Liver (tissue), 9 donors: ENCODE measurements around the gene TUBB6. TPM values are rescaled to one million over a fixed set of nuclear protein-coding genes. Genes with fewer than 3 reads are reported as not detected.

Experiments used
- DNase-seq: peaks from one replicate; pipeline ENCODE4 v3.0.0-alpha.2; 2017; ENCODE audit warnings: low spot score
- H3K27ac ChIP-seq, 2 donors: one replicate each; pipeline ENCODE4 v1.7.0; 2013; ENCODE audit warnings: inconsistent platforms in 2 of 2, low read length in 2 of 2, control low read depth in 1 of 2, low read depth in 1 of 2, mild to moderate bottlenecking in 1 of 2
- H3K27me3 ChIP-seq, 4 donors: one replicate each; pipeline versions ENCODE4 v1.6.1 to v1.7.0; 2013; ENCODE audit warnings: low read length in 3 of 4, inconsistent platforms in 1 of 4, mild to moderate bottlenecking in 1 of 4, moderate library complexity in 1 of 4; ENCODE audit not compliant: control insufficient read depth in 4 of 4, insufficient read depth in 4 of 4
- H3K36me3 ChIP-seq, 4 donors: one replicate each; pipeline versions ENCODE4 v1.6.1 to v1.7.0; 2013; ENCODE audit warnings: low read length in 3 of 4, mild to moderate bottlenecking in 3 of 4, low read depth in 1 of 4, moderate library complexity in 1 of 4; ENCODE audit not compliant: control insufficient read depth in 4 of 4, insufficient read depth in 3 of 4
- H3K4me1 ChIP-seq, 4 donors: one replicate each; pipeline versions ENCODE4 v1.6.1 to v1.7.0; 2013; ENCODE audit warnings: low read length in 3 of 4, mild to moderate bottlenecking in 3 of 4, moderate library complexity in 1 of 4; ENCODE audit not compliant: control insufficient read depth in 4 of 4, insufficient read depth in 4 of 4
- H3K4me3 ChIP-seq, 3 donors: one replicate each; pipeline versions ENCODE4 v1.6.1 to v1.7.0; 2013; ENCODE audit warnings: low read length in 3 of 3, control low read depth in 1 of 3, low read depth in 1 of 3, mild to moderate bottlenecking in 1 of 3
- H3K9ac ChIP-seq, 2 donors: one replicate each; pipeline ENCODE4 v1.7.0; 2013; ENCODE audit warnings: low read length in 2 of 2, mild to moderate bottlenecking in 2 of 2, moderate library complexity in 2 of 2, control low read depth in 1 of 2, low read depth in 1 of 2
- H3K9me3 ChIP-seq, 4 donors: one replicate each; pipeline versions ENCODE4 v1.6.1 to v1.7.0; 2013; ENCODE audit warnings: low read length in 3 of 4; ENCODE audit not compliant: control insufficient read depth in 4 of 4
- ATF3 ChIP-seq: IDR thresholded peaks from 2 replicates; pipeline ENCODE4 v1.6.1; 2016; ENCODE audit warnings: antibody characterized with exemption
- EGR1 ChIP-seq, 2 donors: IDR thresholded peaks; 2 replicates each; pipeline ENCODE4 v1.6.1; 2016 to 2018; ENCODE audit warnings: antibody characterized with exemption in 2 of 2, low read depth in 2 of 2
- FOXA1 ChIP-seq: IDR thresholded peaks from 2 replicates; pipeline ENCODE4 v1.6.1; 2016; ENCODE audit warnings: antibody characterized with exemption
- FOXA2 ChIP-seq: IDR thresholded peaks from 2 replicates; pipeline ENCODE4 v1.6.1; 2016; ENCODE audit warnings: antibody characterized with exemption
- GABPA ChIP-seq, 2 donors: IDR thresholded peaks in 1 of 2; conservative IDR thresholded peaks in 1 of 2; 2 replicates each; pipeline ENCODE4 v1.6.1; 2016; ENCODE audit warnings: antibody characterized with exemption in 2 of 2, mild to moderate bottlenecking in 1 of 2, moderate library complexity in 1 of 2
- HNF4A ChIP-seq, 2 donors: conservative IDR thresholded peaks; 2 replicates each; pipeline ENCODE4 v1.6.1; 2016; ENCODE audit warnings: antibody characterized with exemption in 2 of 2, mild to moderate bottlenecking in 2 of 2
- HNF4G ChIP-seq: IDR thresholded peaks from 2 replicates; pipeline ENCODE4 v1.6.1; 2016; ENCODE audit warnings: antibody characterized with exemption
- JUND ChIP-seq, 2 donors: IDR thresholded peaks; 2 replicates each; pipeline ENCODE4 v1.6.1; 2016; ENCODE audit warnings: antibody characterized with exemption in 2 of 2
- MAX ChIP-seq: IDR thresholded peaks from 2 replicates; pipeline ENCODE4 v1.6.1; 2016; ENCODE audit warnings: antibody characterized with exemption
- NR2F2 ChIP-seq: IDR thresholded peaks from 2 replicates; pipeline ENCODE4 v1.6.1; 2016; ENCODE audit warnings: antibody characterized with exemption
- RAD21 ChIP-seq, 2 donors: IDR thresholded peaks; 2 replicates each; pipeline ENCODE4 v1.6.1; 2016; ENCODE audit warnings: antibody characterized with exemption in 2 of 2, mild to moderate bottlenecking in 2 of 2
- REST ChIP-seq: IDR thresholded peaks from 2 replicates; pipeline ENCODE4 v1.6.1; 2016; ENCODE audit warnings: antibody characterized with exemption, mild to moderate bottlenecking
- RXRA ChIP-seq, 2 donors: IDR thresholded peaks; 2 replicates each; pipeline ENCODE4 v1.6.1; 2017 to 2018; ENCODE audit warnings: antibody characterized with exemption in 2 of 2, mild to moderate bottlenecking in 1 of 2
- SP1 ChIP-seq: IDR thresholded peaks from 2 replicates; pipeline ENCODE4 v1.6.1; 2018; ENCODE audit warnings: antibody characterized with exemption, mild to moderate bottlenecking
- TAF1 ChIP-seq: conservative IDR thresholded peaks from 2 replicates; pipeline ENCODE4 v1.6.1; 2016; ENCODE audit warnings: antibody characterized with exemption, mild to moderate bottlenecking
- YY1 ChIP-seq: IDR thresholded peaks from 2 replicates; pipeline ENCODE4 v1.6.1; 2016; ENCODE audit warnings: antibody characterized with exemption, mild to moderate bottlenecking
- ZBTB33 ChIP-seq: IDR thresholded peaks from 2 replicates; pipeline ENCODE4 v1.6.1; 2016; ENCODE audit warnings: antibody characterized with exemption
- WGBS: extraction: QIAGEN DNeasy Blood & Tissue Kit; methylation state at CpG from one replicate; pipeline ENCODE4 v1.1.7; 2013; 5-methylcytosine and 5-hydroxymethylcytosine counted together
- polyA plus RNA-seq, 2 donors: library from polyadenylated mRNA; stranded (reverse) in 1 of 2; unstranded in 1 of 2; fragments of 200-250 nt in 1 of 2; fragments of >200 nt in 1 of 2; fragmentation: Nextera tagmentation in 1 of 2; extraction: Ambion mirVana in 1 of 2; gene quantifications; one replicate each; pipeline versions ENCODE4 v1.2.1 to v1.2.3, GENCODE V29; 2013 to 2015
- total RNA-seq, 2 donors: library from RNA; depleted of rRNA; stranded (reverse); fragments of >200 nt; gene quantifications; one replicate each; pipeline ENCODE4 v1.2.3, GENCODE V29; 2014
- donor health status: healthy.
- donor health status: healthy.
- donor health status: healthy.
- donor health status: healthy.
- donor health status: healthy.

TUBB6 gene
- total and polyA plus RNA-seq, 4 donors: 5.5 to 347 (median 17.5) TPM

GRCh38 chr18:12304351-12305210 is 3.5 kb upstream of the TUBB6 start:
- no peaks in the 10 kb centered on the region for H3K36me3 ChIP-seq
- H3K9me3 ChIP-seq: no peaks in the 10 kb centered on the region
- H3K9ac ChIP-seq: no peak overlapping the region
- H3K4me3 ChIP-seq: no peak overlapping the region
- no peak for DNase-seq
- peaks cover 0 to 8% (median 0%) of the 10 kb centered on the region in 4 donors for H3K27me3 ChIP-seq
- H3K27ac ChIP-seq: no peak overlapping the region
- TF ChIP-seq RXRA (IDR thresholded peaks at IDR 0.05) (no peak), FOXA1 (peak; percentile 47), HNF4G (no peak), NR2F2 (no peak), JUND (IDR thresholded peaks at IDR 0.05) (no peak), FOXA2 (peak; percentile 39), EGR1 (IDR thresholded peaks at IDR 0.05; ENCODE audit: low read depth in 2 of 2) (no peak), YY1 (no peak), MAX (no peak), ATF3 (no peak), ZBTB33 (no peak), RAD21 (IDR thresholded peaks at IDR 0.05) (no peak), SP1 (no peak)
- WGBS: 62% methylated on average over 19 of the region's 19 CpGs
- H3K4me1 ChIP-seq: peaks cover 0 to 9% (median 7%) of the 10 kb centered on the region in 4 donors

GRCh38 chr18:12305211-12305610 is 2.8 kb upstream of the TUBB6 start:
- H3K27me3 ChIP-seq: peaks cover 0 to 8% (median 0%) of the 10 kb centered on the region in 4 donors
- H3K36me3 ChIP-seq: no peaks in the 10 kb centered on the region
- H3K4me1 ChIP-seq: peaks cover 0 to 9% (median 7%) of the 10 kb centered on the region in 4 donors
- no peak overlapping the region for H3K9ac ChIP-seq
- no peak for DNase-seq
- H3K9me3 ChIP-seq: no peaks in the 10 kb centered on the region
- 83% methylated on average over 12 of the region's 12 CpGs for WGBS
- H3K4me3 ChIP-seq: no peak overlapping the region
- no peak for TF ChIP-seq HNF4A (conservative IDR thresholded peaks at IDR 0.05)
- TF ChIP-seq ZBTB33: no peak
- no peak for TF ChIP-seq ATF3
- no peak for TF ChIP-seq MAX
- no peak for TF ChIP-seq TAF1
- no peak for TF ChIP-seq YY1
- no peak for TF ChIP-seq RXRA (IDR thresholded peaks at IDR 0.05)
- TF ChIP-seq FOXA1: no peak
- no peak for TF ChIP-seq SP1
- TF ChIP-seq HNF4G: no peak
- no peak for TF ChIP-seq FOXA2
- no peak for TF ChIP-seq RAD21 (IDR thresholded peaks at IDR 0.05)
- no peak for TF ChIP-seq GABPA (IDR thresholded peaks at IDR 0.05 in 1 of 2, conservative IDR thresholded peaks at IDR 0.05 in 1 of 2)
- TF ChIP-seq REST: no peak
- no peak for TF ChIP-seq NR2F2
- no peak for TF ChIP-seq JUND (IDR thresholded peaks at IDR 0.05)
- H3K27ac ChIP-seq: no peak overlapping the region
